Lower leg skin (tissue), 3 donors: ENCODE measurements around the gene KDM2B.

Source experiments
- POLR2A ChIP-seq, 2 donors: fragments of 450-650 bp; IDR thresholded peaks; one replicate each; pipeline ENCODE4 v1.6.1; 2016 to 2017; ENCODE audit warnings: antibody characterized with exemption in 2 of 2, mild to moderate bottlenecking in 1 of 2, moderate library complexity in 1 of 2
- TF ChIP-seq, protein P1 (sequence below), 3 donors: fragments of 450-650 bp; IDR thresholded peaks; one replicate each; pipeline ENCODE4 v1.5.1; 2016; ENCODE audit warnings: antibody characterized with exemption in 3 of 3, mild to moderate bottlenecking in 3 of 3, moderate library complexity in 2 of 3

DNA sequence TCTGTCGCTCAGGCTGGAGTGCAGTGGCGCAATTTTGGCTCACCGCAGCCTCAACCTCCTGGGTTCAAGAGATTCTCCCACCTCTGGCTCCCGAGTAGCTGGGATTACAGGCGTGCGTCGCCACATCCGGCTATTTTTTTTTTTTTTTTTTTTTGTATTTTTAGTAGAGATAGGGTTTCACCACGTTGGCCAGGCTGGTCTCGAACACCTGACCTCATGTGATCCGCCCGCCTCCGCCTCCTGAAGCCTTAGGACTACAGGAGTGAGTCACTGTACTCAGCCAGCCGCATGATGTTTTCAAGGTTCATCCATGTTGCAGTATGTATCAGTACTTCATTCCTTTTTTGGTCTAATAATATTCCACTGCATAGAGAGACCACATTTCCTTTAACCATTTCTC lies 183.3 kb downstream of the KDM2B start:
- TF ChIP-seq, protein P1, sequence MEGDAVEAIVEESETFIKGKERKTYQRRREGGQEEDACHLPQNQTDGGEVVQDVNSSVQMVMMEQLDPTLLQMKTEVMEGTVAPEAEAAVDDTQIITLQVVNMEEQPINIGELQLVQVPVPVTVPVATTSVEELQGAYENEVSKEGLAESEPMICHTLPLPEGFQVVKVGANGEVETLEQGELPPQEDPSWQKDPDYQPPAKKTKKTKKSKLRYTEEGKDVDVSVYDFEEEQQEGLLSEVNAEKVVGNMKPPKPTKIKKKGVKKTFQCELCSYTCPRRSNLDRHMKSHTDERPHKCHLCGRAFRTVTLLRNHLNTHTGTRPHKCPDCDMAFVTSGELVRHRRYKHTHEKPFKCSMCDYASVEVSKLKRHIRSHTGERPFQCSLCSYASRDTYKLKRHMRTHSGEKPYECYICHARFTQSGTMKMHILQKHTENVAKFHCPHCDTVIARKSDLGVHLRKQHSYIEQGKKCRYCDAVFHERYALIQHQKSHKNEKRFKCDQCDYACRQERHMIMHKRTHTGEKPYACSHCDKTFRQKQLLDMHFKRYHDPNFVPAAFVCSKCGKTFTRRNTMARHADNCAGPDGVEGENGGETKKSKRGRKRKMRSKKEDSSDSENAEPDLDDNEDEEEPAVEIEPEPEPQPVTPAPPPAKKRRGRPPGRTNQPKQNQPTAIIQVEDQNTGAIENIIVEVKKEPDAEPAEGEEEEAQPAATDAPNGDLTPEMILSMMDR (IDR thresholded peaks at IDR 0.05), result no peak
- no peak for TF ChIP-seq POLR2A (IDR thresholded peaks at IDR 0.05)
